GM12872 (cell line): Measurements from ENCODE around the gene MSRB2.

Experiments
- CTCF ChIP-seq: IDR thresholded peaks from 3 replicates; pipeline ENCODE4 v1.5.1; 2011; ENCODE audit warnings: low read depth, mild to moderate bottlenecking, low read length, moderate library complexity; ENCODE audit not compliant: insufficient read depth

The MSRB2 gene

GRCh38 chr10:23065181-23065948 lies 30.0 kb upstream of the MSRB2 start:
- TF ChIP-seq CTCF = no peak

GRCh38 chr10:23067337-23067736 lies 28.0 kb upstream of the MSRB2 start:
- no peak for TF ChIP-seq CTCF

GRCh38 chr10:23067939-23068775 lies 27.2 kb upstream of the MSRB2 start:
- TF ChIP-seq CTCF = peak; percentile 81

GRCh38 chr10:23069019-23069815 lies 26.2 kb upstream of the MSRB2 start:
- no peak for TF ChIP-seq CTCF

- TF ChIP-seq CTCF = no peak
These were observed 24.5 kb upstream of the MSRB2 start for GRCh38 chr10:23070913-23071218.

GRCh38 chr10:23073527-23073926 lies 21.9 kb upstream of the MSRB2 start:
- no peak for TF ChIP-seq CTCF

GRCh38 chr10:23075672-23076071 lies 19.7 kb upstream of the MSRB2 start:
- no peak for TF ChIP-seq CTCF
